ENCODE measurements around the gene ENO1.

DNA sequence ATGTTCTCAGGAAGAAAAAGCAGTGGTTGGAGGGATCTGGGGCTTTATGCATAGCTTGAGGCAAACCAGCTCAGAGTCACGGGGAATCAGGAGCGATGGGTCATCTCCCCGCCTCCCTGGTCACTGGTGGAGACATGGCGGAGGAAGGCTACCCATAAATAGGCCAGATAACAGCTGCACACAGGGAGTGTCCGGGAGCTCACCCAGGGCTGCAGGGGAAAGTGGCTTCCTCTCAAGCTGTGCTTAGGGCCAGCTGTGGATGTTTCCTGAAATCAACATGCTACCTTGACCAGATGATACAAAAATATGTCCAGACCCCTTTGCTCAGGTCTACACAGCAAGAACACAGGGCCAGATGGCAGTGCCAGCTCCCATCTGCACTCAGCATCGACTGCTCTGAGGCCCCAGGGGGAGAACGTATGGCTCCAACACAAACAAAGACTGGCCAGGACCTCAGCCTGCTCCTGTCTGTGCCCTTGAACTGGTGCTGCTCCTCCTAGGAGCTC is 33.9 kb downstream of the ENO1 start:
- TF ChIP-seq EZH2 (IDR thresholded peaks at IDR 0.05; ENCODE audit: borderline replicate concordance, low read depth, low read length, severe bottlenecking) (no peak), CTCF (IDR thresholded peaks at IDR 0.05; ENCODE audit: borderline replicate concordance, extremely low read depth, low read length, poor library complexity, severe bottlenecking) (no peak)

Measured in DND-41 (cell line).